ENCODE measurements around the gene TNS3. TPM values are rescaled to one million over a fixed set of nuclear protein-coding genes. Genes with fewer than 3 reads are reported as not detected.

TNS3 gene
- total RNA-seq, 1 experiment from 2014 or later: 533 TPM

- DNase-seq (ENCODE audit: low read depth, low spot score) (no peak), ATAC-seq (no peak)
- Histone ChIP-seq H3K27me3 (ENCODE audit: control insufficient read depth, insufficient read depth, low read length) (no peaks in the 10 kb centered on the region), H3K4me1 (ENCODE audit: control insufficient read depth, insufficient read depth, low read length) (peaks cover 82% of the 10 kb centered on the region), H3K36me3 (ENCODE audit: control insufficient read depth, insufficient read depth, low read length) (peaks cover 42% of the 10 kb centered on the region), H3K4me3 (ENCODE audit: low read depth in 2 of 2, low read length in 2 of 2) (no peak overlapping the region), H3K9me3 (ENCODE audit: control insufficient read depth, insufficient read depth, low read depth, low read length) (no peaks in the 10 kb centered on the region), H3K27ac (ENCODE audit: low read length) (peak overlapping the region; percentile 44)
- TF ChIP-seq, protein P1, sequence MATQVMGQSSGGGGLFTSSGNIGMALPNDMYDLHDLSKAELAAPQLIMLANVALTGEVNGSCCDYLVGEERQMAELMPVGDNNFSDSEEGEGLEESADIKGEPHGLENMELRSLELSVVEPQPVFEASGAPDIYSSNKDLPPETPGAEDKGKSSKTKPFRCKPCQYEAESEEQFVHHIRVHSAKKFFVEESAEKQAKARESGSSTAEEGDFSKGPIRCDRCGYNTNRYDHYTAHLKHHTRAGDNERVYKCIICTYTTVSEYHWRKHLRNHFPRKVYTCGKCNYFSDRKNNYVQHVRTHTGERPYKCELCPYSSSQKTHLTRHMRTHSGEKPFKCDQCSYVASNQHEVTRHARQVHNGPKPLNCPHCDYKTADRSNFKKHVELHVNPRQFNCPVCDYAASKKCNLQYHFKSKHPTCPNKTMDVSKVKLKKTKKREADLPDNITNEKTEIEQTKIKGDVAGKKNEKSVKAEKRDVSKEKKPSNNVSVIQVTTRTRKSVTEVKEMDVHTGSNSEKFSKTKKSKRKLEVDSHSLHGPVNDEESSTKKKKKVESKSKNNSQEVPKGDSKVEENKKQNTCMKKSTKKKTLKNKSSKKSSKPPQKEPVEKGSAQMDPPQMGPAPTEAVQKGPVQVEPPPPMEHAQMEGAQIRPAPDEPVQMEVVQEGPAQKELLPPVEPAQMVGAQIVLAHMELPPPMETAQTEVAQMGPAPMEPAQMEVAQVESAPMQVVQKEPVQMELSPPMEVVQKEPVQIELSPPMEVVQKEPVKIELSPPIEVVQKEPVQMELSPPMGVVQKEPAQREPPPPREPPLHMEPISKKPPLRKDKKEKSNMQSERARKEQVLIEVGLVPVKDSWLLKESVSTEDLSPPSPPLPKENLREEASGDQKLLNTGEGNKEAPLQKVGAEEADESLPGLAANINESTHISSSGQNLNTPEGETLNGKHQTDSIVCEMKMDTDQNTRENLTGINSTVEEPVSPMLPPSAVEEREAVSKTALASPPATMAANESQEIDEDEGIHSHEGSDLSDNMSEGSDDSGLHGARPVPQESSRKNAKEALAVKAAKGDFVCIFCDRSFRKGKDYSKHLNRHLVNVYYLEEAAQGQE (IDR thresholded peaks at IDR 0.05; ENCODE audit: insufficient read depth in 1 of 2, low read depth in 2 of 2, low read length in 1 of 2): no peak
- TF ChIP-seq TCF7L2 (IDR thresholded peaks at IDR 0.05; ENCODE audit: low read depth, low read length) (no peak), POLR2AphosphoS5 (IDR thresholded peaks at IDR 0.05; ENCODE audit: low read depth, low read length) (no peak), SIN3A (IDR thresholded peaks at IDR 0.05; ENCODE audit: borderline replicate concordance, insufficient read depth, low read depth, low read length) (no peak)
- TF ChIP-seq, protein P2, sequence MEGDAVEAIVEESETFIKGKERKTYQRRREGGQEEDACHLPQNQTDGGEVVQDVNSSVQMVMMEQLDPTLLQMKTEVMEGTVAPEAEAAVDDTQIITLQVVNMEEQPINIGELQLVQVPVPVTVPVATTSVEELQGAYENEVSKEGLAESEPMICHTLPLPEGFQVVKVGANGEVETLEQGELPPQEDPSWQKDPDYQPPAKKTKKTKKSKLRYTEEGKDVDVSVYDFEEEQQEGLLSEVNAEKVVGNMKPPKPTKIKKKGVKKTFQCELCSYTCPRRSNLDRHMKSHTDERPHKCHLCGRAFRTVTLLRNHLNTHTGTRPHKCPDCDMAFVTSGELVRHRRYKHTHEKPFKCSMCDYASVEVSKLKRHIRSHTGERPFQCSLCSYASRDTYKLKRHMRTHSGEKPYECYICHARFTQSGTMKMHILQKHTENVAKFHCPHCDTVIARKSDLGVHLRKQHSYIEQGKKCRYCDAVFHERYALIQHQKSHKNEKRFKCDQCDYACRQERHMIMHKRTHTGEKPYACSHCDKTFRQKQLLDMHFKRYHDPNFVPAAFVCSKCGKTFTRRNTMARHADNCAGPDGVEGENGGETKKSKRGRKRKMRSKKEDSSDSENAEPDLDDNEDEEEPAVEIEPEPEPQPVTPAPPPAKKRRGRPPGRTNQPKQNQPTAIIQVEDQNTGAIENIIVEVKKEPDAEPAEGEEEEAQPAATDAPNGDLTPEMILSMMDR (IDR thresholded peaks at IDR 0.05): no peak
- CTCF ChIA-PET: no interaction called here
- no TSS peak for BruUV-seq (replicated peaks)
- in situ Hi-C loops (cut with HindIII; ENCODE audit: low pct_unique_long_range_greater_than_20kb, low sequenced_read_pairs): no loop called here
- POLR2A ChIA-PET: no interaction called here
- intact Hi-C loops (cut with micrococcal nuclease; ENCODE audit: unreplicated experiment): no loop called here
These were observed 141.6 kb downstream of the TNS3 start for GRCh38 chr7:47440320-47440719.

DNA sequence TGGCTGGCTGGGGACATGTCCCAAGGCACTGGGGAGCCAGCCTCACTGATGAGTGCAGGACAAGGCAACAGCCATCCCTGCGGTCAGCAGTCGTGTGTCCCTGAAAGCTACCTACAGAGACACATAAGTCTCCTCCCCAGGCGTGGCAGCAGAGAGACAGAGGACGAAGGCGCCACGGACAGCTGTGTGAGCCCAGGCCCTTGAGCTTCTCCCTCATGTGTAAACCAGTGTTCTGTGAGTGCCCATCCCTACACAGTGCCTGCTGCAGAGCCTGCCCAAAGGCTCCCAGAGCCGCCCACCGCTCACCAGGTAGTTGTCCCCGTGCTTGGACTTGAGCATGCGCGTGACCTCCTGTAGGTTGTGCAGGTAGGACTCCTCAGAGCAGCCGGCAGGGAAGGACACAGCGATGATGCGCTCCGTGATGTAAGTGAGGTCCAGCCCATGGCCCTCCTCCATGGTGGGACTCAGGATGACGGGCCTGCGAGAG lies 142.7 kb downstream of the TNS3 start:
- H3K27ac ChIP-seq (ENCODE audit: low read length): peak overlapping the region; percentile 55
- CTCF ChIA-PET: no interaction called here
- POLR2A ChIA-PET: no interaction called here
- in situ Hi-C loops (cut with HindIII; ENCODE audit: low pct_unique_long_range_greater_than_20kb, low sequenced_read_pairs) (no loop called here), intact Hi-C loops (cut with micrococcal nuclease; ENCODE audit: unreplicated experiment) (no loop called here)
- peaks cover 53% of the 10 kb centered on the region for H3K36me3 ChIP-seq (ENCODE audit: control insufficient read depth, insufficient read depth, low read length)
- peak; percentile 17 for ATAC-seq
- peaks cover 81% of the 10 kb centered on the region for H3K4me1 ChIP-seq (ENCODE audit: control insufficient read depth, insufficient read depth, low read length)
- no peak for DNase-seq (ENCODE audit: low read depth, low spot score)
- H3K9me3 ChIP-seq (ENCODE audit: control insufficient read depth, insufficient read depth, low read depth, low read length): no peaks in the 10 kb centered on the region
- no peaks in the 10 kb centered on the region for H3K27me3 ChIP-seq (ENCODE audit: control insufficient read depth, insufficient read depth, low read length)
- BruUV-seq (replicated peaks): no TSS peak
- no peak overlapping the region for H3K4me3 ChIP-seq (ENCODE audit: low read depth in 2 of 2, low read length in 2 of 2)
- TF ChIP-seq TCF7L2 (IDR thresholded peaks at IDR 0.05; ENCODE audit: low read depth, low read length): no peak
- TF ChIP-seq SIN3A (IDR thresholded peaks at IDR 0.05; ENCODE audit: borderline replicate concordance, insufficient read depth, low read depth, low read length): no peak
- TF ChIP-seq, protein P2 (IDR thresholded peaks at IDR 0.05): no peak
- TF ChIP-seq POLR2AphosphoS5 (IDR thresholded peaks at IDR 0.05; ENCODE audit: low read depth, low read length): peak; percentile 11; the same call in 1 of the 2 replicates
